ENCODE measurements around the gene THAP4.

THAP4 gene

DNA sequence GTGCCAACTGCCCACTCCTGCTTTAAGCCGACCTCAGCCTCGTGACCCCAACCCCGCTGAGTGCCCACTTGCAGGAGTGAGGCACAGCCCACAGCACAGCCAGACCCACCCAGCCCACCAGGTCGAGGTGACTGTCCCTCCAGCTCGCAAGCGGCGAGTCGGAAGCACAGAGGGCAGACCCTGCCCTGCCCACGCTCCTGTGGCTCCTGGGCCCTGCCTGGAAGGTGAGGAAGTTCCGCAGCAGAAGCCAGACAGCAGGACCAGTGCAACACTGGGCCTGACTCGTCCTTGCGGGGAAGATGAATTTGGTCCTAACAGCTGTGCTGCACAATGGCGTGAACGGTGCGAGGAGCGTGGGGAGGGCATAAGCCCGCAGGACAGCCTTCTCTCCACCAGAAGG lies 39.7 kb upstream of the THAP4 start (continued):
- TF ChIP-seq, protein P1, sequence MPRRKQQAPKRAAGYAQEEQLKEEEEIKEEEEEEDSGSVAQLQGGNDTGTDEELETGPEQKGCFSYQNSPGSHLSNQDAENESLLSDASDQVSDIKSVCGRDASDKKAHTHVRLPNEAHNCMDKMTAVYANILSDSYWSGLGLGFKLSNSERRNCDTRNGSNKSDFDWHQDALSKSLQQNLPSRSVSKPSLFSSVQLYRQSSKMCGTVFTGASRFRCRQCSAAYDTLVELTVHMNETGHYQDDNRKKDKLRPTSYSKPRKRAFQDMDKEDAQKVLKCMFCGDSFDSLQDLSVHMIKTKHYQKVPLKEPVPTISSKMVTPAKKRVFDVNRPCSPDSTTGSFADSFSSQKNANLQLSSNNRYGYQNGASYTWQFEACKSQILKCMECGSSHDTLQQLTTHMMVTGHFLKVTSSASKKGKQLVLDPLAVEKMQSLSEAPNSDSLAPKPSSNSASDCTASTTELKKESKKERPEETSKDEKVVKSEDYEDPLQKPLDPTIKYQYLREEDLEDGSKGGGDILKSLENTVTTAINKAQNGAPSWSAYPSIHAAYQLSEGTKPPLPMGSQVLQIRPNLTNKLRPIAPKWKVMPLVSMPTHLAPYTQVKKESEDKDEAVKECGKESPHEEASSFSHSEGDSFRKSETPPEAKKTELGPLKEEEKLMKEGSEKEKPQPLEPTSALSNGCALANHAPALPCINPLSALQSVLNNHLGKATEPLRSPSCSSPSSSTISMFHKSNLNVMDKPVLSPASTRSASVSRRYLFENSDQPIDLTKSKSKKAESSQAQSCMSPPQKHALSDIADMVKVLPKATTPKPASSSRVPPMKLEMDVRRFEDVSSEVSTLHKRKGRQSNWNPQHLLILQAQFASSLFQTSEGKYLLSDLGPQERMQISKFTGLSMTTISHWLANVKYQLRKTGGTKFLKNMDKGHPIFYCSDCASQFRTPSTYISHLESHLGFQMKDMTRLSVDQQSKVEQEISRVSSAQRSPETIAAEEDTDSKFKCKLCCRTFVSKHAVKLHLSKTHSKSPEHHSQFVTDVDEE (CRISPR knock-in tag; IDR thresholded peaks at IDR 0.05) = no peak
- TF ChIP-seq TCF4 (CRISPR knock-in tag; IDR thresholded peaks at IDR 0.05; ENCODE audit: borderline replicate concordance) (no peak), ARNTL (CRISPR knock-in tag; IDR thresholded peaks at IDR 0.05; ENCODE audit: borderline replicate concordance, low read depth) (no peak), ESRRG (CRISPR knock-in tag; IDR thresholded peaks at IDR 0.05) (no peak), ISL1 (CRISPR knock-in tag; IDR thresholded peaks at IDR 0.05) (no peak), BACH2 (CRISPR knock-in tag; IDR thresholded peaks at IDR 0.05; ENCODE audit: borderline replicate concordance) (no peak)

GRCh38 chr2:241675885-241676284 lies 38.9 kb upstream of the THAP4 start:
- TF ChIP-seq TOX (CRISPR knock-in tag; IDR thresholded peaks at IDR 0.05; ENCODE audit: borderline replicate concordance) (no peak), SNAI2 (CRISPR knock-in tag; IDR thresholded peaks at IDR 0.05) (no peak), ARNTL (CRISPR knock-in tag; IDR thresholded peaks at IDR 0.05; ENCODE audit: borderline replicate concordance, low read depth) (no peak), CSDC2 (CRISPR knock-in tag; IDR thresholded peaks at IDR 0.05) (no peak), PPARA (CRISPR knock-in tag; IDR thresholded peaks at IDR 0.05; ENCODE audit: borderline replicate concordance) (no peak), TCF4 (CRISPR knock-in tag; IDR thresholded peaks at IDR 0.05; ENCODE audit: borderline replicate concordance) (no peak), GLIS3 (CRISPR knock-in tag; IDR thresholded peaks at IDR 0.05) (no peak)
- TF ChIP-seq, protein P2, sequence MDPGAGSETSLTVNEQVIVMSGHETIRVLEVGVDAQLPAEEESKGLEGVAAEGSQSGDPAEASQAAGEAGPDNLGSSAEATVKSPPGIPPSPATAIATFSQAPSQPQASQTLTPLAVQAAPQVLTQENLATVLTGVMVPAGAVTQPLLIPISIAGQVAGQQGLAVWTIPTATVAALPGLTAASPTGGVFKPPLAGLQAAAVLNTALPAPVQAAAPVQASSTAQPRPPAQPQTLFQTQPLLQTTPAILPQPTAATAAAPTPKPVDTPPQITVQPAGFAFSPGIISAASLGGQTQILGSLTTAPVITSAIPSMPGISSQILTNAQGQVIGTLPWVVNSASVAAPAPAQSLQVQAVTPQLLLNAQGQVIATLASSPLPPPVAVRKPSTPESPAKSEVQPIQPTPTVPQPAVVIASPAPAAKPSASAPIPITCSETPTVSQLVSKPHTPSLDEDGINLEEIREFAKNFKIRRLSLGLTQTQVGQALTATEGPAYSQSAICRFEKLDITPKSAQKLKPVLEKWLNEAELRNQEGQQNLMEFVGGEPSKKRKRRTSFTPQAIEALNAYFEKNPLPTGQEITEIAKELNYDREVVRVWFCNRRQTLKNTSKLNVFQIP (CRISPR knock-in tag; IDR thresholded peaks at IDR 0.05; ENCODE audit: borderline replicate concordance, low read depth) = no peak
- no peak for ATAC-seq

- peak; percentile 31; the same call in 2 of the 3 replicates for ATAC-seq
- no peak for TF ChIP-seq GLIS3 (CRISPR knock-in tag; IDR thresholded peaks at IDR 0.05)
- TF ChIP-seq PATZ1 (CRISPR knock-in tag; IDR thresholded peaks at IDR 0.05; ENCODE audit: borderline replicate concordance) = no peak
- TF ChIP-seq CSDC2 (CRISPR knock-in tag; IDR thresholded peaks at IDR 0.05) = no peak
- TF ChIP-seq ZNF70 (CRISPR knock-in tag; IDR thresholded peaks at IDR 0.05) = no peak
- TF ChIP-seq ZNF8 (CRISPR knock-in tag; IDR thresholded peaks at IDR 0.05) = no peak
- TF ChIP-seq OSR1 (CRISPR knock-in tag; IDR thresholded peaks at IDR 0.05) = no peak
- TF ChIP-seq, protein P3, sequence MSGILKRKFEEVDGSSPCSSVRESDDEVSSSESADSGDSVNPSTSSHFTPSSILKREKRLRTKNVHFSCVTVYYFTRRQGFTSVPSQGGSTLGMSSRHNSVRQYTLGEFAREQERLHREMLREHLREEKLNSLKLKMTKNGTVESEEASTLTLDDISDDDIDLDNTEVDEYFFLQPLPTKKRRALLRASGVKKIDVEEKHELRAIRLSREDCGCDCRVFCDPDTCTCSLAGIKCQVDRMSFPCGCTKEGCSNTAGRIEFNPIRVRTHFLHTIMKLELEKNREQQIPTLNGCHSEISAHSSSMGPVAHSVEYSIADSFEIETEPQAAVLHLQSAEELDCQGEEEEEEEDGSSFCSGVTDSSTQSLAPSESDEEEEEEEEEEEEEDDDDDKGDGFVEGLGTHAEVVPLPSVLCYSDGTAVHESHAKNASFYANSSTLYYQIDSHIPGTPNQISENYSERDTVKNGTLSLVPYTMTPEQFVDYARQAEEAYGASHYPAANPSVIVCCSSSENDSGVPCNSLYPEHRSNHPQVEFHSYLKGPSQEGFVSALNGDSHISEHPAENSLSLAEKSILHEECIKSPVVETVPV (CRISPR knock-in tag; IDR thresholded peaks at IDR 0.05) = no peak
- no peak for TF ChIP-seq ZFP3 (CRISPR knock-in tag; IDR thresholded peaks at IDR 0.05)
- TF ChIP-seq SNAI2 (CRISPR knock-in tag; IDR thresholded peaks at IDR 0.05) = no peak
- no peak for TF ChIP-seq PPARA (CRISPR knock-in tag; IDR thresholded peaks at IDR 0.05; ENCODE audit: borderline replicate concordance)
- TF ChIP-seq ESRRG (CRISPR knock-in tag; IDR thresholded peaks at IDR 0.05) = no peak
These were observed 37.1 kb upstream of the THAP4 start for GRCh38 chr2:241673797-241674725.

DNA sequence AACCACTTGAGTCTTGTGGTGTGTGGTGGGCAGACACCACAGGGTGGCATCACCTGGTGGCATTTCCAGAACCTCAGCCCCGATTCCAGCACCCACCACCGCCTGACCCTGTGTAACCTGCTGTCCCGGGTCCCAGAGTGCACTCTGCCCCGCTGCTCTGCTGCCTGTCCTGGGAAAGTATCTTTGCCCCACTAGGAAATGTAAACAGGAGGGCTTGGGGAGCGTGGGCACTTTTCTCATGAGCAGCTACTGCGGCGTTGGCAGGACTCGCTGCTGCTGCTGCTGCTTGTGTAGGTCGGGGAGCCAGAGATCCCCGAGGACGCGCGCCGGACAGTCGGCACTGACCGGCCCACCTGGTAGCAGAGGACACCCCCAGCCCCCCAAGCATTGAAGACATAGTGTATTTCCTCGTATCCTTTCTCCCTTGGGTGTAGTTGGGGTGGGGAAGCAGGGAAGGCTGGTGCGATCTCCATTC lies 36.3 kb upstream of the THAP4 start:
- no peak for ATAC-seq
- TF ChIP-seq, protein P1 (CRISPR knock-in tag; IDR thresholded peaks at IDR 0.05) = no peak
- no peak for TF ChIP-seq ZNF8 (CRISPR knock-in tag; IDR thresholded peaks at IDR 0.05)
- no peak for TF ChIP-seq BACH2 (CRISPR knock-in tag; IDR thresholded peaks at IDR 0.05; ENCODE audit: borderline replicate concordance)
- TF ChIP-seq GLIS3 (CRISPR knock-in tag; IDR thresholded peaks at IDR 0.05) = no peak
- no peak for TF ChIP-seq TCF4 (CRISPR knock-in tag; IDR thresholded peaks at IDR 0.05; ENCODE audit: borderline replicate concordance)
- no peak for TF ChIP-seq CREB5 (CRISPR knock-in tag; IDR thresholded peaks at IDR 0.05; ENCODE audit: low read depth)
- no peak for TF ChIP-seq ZNF70 (CRISPR knock-in tag; IDR thresholded peaks at IDR 0.05)
- TF ChIP-seq ZFP30 (CRISPR knock-in tag; IDR thresholded peaks at IDR 0.05) = no peak
